ENCODE results near the gene TRMT11.

DNA sequence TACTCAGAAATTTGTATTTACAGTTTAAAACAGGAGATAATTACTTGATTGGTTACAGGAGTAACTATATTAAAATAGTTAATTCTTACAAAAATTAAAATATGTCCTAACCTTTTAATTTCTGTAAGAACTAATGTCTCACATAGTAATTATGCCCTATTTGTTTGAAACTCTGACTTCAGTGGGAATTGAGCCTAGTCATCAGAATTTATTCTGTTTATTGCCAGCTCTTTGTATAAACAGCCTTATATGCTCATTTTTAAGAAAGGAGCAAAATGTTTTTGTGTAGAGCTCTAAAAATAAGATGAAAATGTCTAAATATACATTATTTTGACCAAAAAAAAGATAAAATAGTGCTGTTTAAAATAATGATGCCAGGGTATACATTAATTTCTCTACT, 21.5 kb downstream of the TRMT11 start:
- TF ChIP-seq KDM5A (IDR thresholded peaks at IDR 0.05; ENCODE audit: low read length) (no peak), BCL11A (IDR thresholded peaks at IDR 0.05; ENCODE audit: low read depth in 2 of 2, low read length in 2 of 2) (no peak), SP1 (IDR thresholded peaks at IDR 0.05; ENCODE audit: low read depth, low read length) (no peak), TEAD4 (IDR thresholded peaks at IDR 0.05; ENCODE audit: low read depth, low read length) (no peak)
- TF ChIP-seq, protein P1, sequence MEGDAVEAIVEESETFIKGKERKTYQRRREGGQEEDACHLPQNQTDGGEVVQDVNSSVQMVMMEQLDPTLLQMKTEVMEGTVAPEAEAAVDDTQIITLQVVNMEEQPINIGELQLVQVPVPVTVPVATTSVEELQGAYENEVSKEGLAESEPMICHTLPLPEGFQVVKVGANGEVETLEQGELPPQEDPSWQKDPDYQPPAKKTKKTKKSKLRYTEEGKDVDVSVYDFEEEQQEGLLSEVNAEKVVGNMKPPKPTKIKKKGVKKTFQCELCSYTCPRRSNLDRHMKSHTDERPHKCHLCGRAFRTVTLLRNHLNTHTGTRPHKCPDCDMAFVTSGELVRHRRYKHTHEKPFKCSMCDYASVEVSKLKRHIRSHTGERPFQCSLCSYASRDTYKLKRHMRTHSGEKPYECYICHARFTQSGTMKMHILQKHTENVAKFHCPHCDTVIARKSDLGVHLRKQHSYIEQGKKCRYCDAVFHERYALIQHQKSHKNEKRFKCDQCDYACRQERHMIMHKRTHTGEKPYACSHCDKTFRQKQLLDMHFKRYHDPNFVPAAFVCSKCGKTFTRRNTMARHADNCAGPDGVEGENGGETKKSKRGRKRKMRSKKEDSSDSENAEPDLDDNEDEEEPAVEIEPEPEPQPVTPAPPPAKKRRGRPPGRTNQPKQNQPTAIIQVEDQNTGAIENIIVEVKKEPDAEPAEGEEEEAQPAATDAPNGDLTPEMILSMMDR (IDR thresholded peaks at IDR 0.05; ENCODE audit: control extremely low read depth in 1 of 3, insufficient read depth in 1 of 3, low read depth in 1 of 3, low read length in 3 of 3) = no peak
